Lower leg skin (tissue), 4 donors: ENCODE data around the gene NADK. TPM values are rescaled to one million over a fixed set of nuclear protein-coding genes. Genes with fewer than 3 reads are reported as not detected.

ENCODE experiments used
- DNase-seq, 2 donors: peaks; one replicate each; pipeline ENCODE4 v3.0.0-alpha.2; 2019; ENCODE audit warnings: low spot score in 2 of 2
- H3K4me3 ChIP-seq: fragments of 200-600 bp; sonication (generic); 2 replicates; pipeline ENCODE4 v1.5.1; 2017; ENCODE audit warnings: mild to moderate bottlenecking, low read depth; ENCODE audit not compliant: poor library complexity, severe bottlenecking
- CTCF ChIP-seq, 3 donors: fragments of 450-650 bp; IDR thresholded peaks; one replicate each; pipeline ENCODE4 v1.5.1; 2016; ENCODE audit warnings: antibody characterized with exemption in 3 of 3, mild to moderate bottlenecking in 3 of 3, moderate library complexity in 2 of 3
- POLR2A ChIP-seq, 2 donors: fragments of 450-650 bp; IDR thresholded peaks; one replicate each; pipeline ENCODE4 v1.6.1; 2016 to 2017; ENCODE audit warnings: antibody characterized with exemption in 2 of 2, mild to moderate bottlenecking in 1 of 2, moderate library complexity in 1 of 2
- WGBS, 2 donors: methylation state at CpG; one replicate each; pipeline ENCODE4 v1.1.5; 2018; 5-methylcytosine and 5-hydroxymethylcytosine counted together
- intact Hi-C: fragments of 100-400 bp; cut with DNase I; formaldehyde crosslinking; loops from one replicate; pipeline ENCODE4 v1.15.0; 2023; ENCODE audit warnings: low total_unique reads
- total RNA-seq, 4 donors: library from RNA; depleted of rRNA; stranded (reverse); fragments of >200 nt; gene quantifications; one replicate each; pipeline ENCODE4 v1.1.0, GENCODE V29; 2016

The NADK gene
- total RNA-seq, 4 donors from 2014 or later = 45.4 to 58.0 (median 54.2) TPM

GRCh38 chr1:1779691-1780597 lies 1.7 kb upstream of the NADK start:
- H3K4me3 ChIP-seq = no peak overlapping the region
- 52% methylated on average over 16 to 19 of the region's 19 CpGs for WGBS, 2 donors
- peak in 1 of 2 donors; percentile 80 for DNase-seq
- TF ChIP-seq CTCF (IDR thresholded peaks at IDR 0.05) (no peak), POLR2A (IDR thresholded peaks at IDR 0.05) (no peak)
- intact Hi-C loops = loop anchor here (10.0 kb wide), 1 partner anchor 115 kb away; the partner anchor contains the start of gene GNB1

DNA sequence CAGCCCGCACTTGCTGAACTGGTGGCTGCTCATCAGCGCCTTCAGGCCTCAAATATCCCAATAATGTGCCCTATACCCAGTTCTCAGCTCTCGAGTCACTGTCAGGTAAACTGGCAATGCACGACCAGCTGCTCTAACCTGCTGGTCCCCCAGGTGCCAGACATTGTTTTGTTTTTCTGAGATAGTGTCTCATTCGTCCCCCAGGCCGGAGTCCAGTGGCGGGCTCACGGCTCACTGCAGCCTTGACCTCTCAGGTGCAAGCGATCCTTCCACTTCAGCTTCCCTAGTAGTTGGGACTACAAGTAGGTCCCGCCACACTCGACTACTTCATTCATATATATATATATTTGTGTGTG lies 1.0 kb upstream of the NADK start:
- intact Hi-C loops = no loop called here
- no peak for TF ChIP-seq CTCF (IDR thresholded peaks at IDR 0.05)
- TF ChIP-seq POLR2A (IDR thresholded peaks at IDR 0.05) = no peak
- no peak for DNase-seq
- H3K4me3 ChIP-seq = no peak overlapping the region
- 63 to 69% methylated on average over 11 of the region's 11 CpGs for WGBS, 2 donors

DNA sequence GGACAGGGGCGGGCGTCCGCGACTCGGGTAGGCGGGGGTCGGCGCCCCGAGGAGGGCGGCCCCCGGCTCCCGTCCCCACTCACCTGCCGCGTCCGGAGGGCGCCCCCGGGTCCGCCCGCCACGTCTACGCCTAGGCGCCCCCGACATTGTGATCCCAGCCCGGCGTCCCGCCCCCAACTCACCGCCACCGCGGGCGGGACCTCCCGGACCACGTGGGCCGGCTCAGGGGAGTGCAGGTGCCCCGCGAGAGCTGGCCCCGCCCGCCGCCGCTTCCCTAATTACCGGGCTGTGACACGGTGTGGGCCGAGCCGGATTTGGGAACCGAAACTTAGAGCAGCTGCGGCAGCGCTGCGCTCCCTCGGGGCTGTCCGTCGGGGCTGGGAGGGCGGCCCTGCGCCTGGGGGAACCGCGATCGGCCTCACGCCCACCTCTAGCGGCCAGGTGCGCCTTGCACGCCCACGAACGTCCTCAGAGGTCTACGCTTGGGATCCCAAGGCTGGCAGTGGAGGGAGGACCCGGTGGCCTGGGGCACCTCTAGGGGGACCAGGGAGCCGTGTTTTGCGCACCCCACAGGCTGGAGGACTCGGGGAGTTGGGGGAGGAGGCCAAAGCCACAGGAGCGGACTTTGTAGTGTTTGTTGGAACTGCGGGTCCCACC lies 521 bp upstream of the NADK start:
- peak overlapping the region; percentile 18 for H3K4me3 ChIP-seq
- intact Hi-C loops = no loop called here
- WGBS, 2 donors = 2% methylated on average over 24 to 25 of the region's 68 CpGs
- TF ChIP-seq CTCF (IDR thresholded peaks at IDR 0.05) = no peak
- DNase-seq = peak; percentile 76 to 95

- DNase-seq = peak; percentile 67 to 87
- TF ChIP-seq CTCF (IDR thresholded peaks at IDR 0.05) = no peak
- intact Hi-C loops = no loop called here
- peak overlapping the region; percentile 63 for H3K4me3 ChIP-seq
- WGBS, 2 donors = 1 to 2% methylated on average over 6 of the region's 6 CpGs
Observed at GRCh38 chr1:1777583-1777899, 729 bp downstream of the NADK start.

GRCh38 chr1:1776672-1777582 lies 1.3 kb downstream of the NADK start:
- WGBS, 2 donors = 54 to 57% methylated on average over 9 of the region's 9 CpGs
- intact Hi-C loops = no loop called here
- DNase-seq = no peak
- H3K4me3 ChIP-seq = no peak overlapping the region
- no peak for TF ChIP-seq POLR2A (IDR thresholded peaks at IDR 0.05)
- no peak for TF ChIP-seq CTCF (IDR thresholded peaks at IDR 0.05)
